GM21381 (cell line): ENCODE data around the gene RIC1.
"Not testable (repeated sequence)": the region's sequence is repeated elsewhere in the genome, so short reads cannot be mapped to it uniquely, and the experiment has no call there.

Experiments used
- ATAC-seq: cut with Tn5 transposase; IDR thresholded peaks from one replicate; pipeline ENCODE4 v1.9.1; 2021; ENCODE audit warnings: mild to moderate bottlenecking, moderate library complexity; ENCODE audit not compliant: unreplicated experiment

Gene RIC1

GRCh38 chr9:5720151-5720550, 91.2 kb downstream of the RIC1 start:
- ATAC-seq, result no peak

GRCh38 chr9:5721279-5722087, 92.6 kb downstream of the RIC1 start:
- ATAC-seq, result no peak

GRCh38 chr9:5722679-5723078, 93.8 kb downstream of the RIC1 start:
- not testable (repeated sequence) for ATAC-seq

- no peak for ATAC-seq
Observed at GRCh38 chr9:5735072-5735471, 106.2 kb downstream of the RIC1 start.

DNA sequence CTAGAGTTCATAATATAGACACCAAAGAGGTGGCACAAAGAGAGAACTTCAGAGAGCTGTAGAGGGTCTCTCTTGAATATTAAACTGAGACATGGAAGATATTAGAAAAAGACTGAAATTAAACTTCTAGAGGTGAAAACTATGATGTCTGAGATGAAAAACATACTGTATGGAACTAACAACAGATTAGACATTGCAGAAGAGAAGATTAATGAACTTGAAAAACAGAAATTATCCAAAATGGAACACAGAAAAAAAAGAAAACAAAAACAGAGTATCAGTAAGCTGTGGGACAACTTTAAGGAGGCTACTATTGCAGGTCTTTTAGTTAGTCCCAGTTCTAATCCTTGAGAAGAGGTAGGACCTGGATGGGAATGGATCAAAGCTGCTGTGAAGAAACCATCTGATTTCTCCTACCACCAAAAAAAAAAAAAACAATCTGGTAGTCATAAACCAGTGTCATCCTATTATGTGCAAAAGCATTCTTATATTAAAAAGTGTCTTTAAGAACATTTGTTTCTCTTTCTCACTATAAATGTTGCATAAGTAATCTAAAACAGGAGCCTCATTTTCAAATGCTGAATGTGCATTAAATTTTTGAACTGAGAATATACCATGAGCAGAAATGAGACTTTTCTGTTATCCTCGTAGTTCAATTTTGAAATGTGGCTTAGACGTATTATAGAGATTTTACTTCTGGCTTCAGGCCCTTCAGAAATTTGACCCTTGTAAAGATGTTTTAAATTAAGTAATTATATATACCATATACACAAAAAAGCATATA, 107.8 kb downstream of the RIC1 start:
- ATAC-seq, result no peak

- ATAC-seq, result no peak
Observed at GRCh38 chr9:5743109-5743508, 114.2 kb downstream of the RIC1 start.

DNA sequence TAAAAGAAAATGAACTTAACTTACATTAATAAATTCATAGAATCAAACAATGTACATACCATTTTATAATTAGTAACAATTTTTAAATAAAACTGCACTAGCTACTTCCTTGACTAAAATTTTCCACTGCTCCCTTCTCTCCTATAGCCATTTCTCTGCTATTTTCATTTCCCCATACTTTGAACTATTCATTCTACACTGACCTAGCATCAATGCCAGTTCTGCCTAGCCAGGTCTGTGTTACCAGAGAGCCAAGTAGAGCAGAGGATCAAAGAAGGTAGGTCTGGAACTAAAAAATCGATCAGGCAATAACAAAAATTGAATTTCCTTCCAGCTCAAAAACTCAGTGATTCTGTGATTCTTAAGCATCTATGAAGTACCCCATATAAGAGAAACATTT, 119.5 kb downstream of the RIC1 start:
- no peak for ATAC-seq

- no peak for ATAC-seq
Observed at GRCh38 chr9:5749306-5749705, 120.4 kb downstream of the RIC1 start.

DNA sequence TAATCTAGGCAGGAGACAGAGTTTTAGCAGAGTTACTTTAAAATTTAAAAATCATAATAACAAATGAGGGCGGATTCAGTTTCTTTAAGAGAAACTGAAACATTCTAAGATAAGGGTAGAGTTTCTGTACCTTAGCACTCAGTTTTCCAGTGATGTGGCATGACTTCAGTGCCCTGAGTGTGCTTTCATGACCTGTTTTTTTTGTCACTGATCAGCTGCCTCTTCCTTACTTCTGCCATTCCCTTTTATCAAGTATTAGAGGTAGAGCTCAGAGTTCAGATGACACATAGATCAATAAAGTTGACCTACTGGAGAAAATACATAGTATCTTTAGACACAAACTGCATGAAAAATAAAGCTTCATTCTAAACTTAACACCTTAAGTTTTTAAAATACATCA, 121.7 kb downstream of the RIC1 start:
- ATAC-seq, result no peak

DNA sequence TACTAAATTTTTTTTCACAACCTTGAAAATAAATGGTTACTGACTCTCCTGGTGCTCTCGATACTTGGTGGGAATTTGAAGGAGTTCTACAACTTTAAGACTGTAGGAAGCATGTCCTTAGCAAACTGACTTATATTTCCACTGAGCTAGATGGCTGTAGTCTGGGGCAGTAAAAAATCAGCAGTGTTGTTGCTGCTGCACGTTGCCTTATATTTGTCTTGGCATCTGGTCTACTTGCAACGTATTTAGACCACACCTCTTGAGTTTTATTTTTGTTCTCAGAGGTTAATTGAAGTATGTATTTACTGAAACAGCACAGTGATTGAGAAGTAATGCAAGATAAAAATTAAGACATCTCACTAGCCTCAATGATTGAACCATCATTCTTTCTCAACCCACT, 127.7 kb downstream of the RIC1 start:
- ATAC-seq, result no peak

GRCh38 chr9:5760338-5760737, 131.4 kb downstream of the RIC1 start:
- ATAC-seq, result no peak

GRCh38 chr9:5762421-5762820, 133.5 kb downstream of the RIC1 start:
- no peak for ATAC-seq

DNA sequence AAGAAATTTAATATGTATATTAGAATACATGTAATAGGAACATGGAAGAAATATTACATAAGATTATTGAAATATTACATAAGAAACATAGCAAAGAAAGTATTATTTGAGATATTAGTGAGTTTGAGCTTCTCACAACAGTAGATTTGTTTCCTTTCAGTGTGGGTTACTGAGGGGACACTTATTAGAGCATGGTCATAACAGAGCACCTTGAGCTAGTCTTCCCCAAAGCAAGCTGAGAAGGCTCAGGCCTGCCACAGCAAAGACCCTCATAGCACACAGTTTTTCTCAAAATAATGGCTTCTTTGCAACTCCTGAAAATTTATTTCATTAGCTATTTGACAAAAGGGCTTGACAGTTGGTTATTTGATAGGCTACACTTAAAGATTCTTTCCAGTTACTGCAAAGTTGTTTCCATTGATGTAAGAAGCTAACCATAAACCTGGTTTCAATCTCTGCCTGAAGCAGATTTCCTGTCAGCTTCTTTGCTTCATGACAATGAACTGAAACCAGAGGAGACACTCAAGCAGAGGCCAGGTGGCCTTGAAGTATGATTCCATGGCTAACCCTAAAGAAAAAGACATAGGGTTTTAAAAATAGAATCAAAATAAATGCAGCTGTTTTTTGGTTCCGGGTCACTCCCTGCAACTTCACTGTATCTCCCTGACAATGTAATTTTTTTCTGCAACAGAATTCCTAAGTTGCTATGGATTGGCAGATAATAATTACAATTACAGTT, 135.4 kb downstream of the RIC1 start:
- ATAC-seq, result peak; percentile 79

DNA sequence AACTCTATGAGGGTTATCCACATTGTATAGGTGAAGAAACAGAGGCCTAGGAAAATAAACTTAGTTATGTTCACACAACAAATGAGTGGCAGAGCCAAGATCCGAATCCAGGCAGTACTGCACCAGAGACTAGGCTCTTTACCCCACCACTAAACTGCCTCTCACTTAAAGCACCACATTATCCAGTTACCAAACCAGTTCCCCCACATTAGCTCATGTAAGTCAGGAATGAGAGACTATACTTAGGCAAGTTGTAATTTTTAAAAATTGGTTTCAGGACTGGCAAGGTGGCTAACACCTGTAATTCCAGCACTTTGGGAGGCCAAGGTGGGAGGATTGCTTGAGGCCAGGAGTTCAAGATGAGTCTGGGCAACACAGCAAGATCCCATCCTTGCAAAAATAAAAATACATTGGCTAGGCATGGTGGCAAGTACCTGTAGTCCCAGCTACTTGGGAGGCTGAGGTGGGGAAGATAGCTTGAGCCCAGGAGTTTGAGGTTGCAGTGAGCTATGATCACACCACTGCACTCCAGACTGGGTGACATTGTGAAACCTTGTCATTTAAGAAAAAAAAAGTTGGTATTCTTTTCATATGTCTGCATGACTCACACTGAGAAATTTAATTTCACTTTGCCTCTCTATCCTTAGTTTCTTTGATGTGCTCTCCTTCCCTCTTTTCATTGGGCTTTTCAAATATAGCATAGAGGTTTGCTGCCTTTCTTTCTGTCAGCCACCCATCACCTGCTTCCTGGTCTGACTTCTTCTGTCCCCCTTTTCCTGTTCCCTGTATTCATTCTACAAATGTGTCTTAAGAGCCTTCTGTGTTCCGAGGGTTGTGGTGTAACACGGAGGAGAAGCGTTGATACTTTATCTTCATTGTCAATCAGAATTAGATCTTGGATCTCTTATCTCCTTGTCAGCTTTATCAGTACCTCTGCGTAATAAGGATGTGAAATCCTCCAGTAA, 139.3 kb downstream of the RIC1 start:
- ATAC-seq, result peak; percentile 53

DNA sequence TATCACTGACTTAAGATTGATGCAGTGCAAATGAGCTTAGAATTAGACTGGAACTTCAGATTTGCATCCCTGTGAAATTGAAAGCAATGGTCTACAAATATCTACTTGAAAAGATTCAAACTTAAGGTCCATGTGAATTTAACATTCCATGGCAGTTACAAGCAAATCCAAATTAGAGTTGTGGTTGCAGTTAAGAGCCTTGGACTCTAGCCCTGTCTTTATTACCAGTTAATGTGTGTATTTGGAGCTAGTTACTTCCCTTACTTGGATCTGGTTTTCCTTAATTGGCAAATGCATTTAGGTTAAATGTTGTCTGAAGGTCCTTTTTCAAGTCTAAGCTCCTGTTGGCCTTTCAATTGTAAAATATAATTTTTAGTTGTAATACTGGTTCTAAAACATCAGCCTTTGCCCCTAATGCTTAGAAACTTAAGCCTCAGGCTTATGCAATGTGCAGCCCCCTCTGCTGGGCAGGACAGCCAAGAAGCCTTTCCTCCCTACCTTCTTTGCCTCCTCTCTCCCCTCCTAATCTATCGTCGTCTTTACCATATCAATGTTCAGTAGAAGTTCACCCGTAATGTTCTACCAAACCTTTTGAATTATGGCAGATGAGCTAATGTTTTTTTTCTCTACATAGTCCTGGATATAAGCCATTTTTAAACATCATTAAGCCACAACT, 144.6 kb downstream of the RIC1 start:
- no peak for ATAC-seq

DNA sequence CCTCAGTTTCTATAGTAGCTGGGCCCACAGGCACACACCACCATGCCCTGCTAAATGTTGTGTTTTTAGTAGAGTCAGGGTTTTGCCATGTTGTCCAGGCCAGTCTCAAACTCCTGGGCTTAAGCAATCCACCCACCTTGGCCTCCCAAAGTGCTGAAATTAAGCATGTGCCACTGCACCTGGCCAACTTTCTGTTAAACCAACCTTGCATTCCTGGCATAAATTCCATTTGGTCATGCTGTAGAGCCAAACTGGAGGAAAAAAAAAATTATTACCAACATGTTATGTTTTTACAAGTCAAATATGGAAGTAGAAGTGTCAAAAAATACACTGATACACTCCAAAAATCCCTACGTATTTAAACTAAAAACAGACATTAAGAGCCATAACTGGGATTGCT, 149.9 kb downstream of the RIC1 start:
- no peak for ATAC-seq

GRCh38 chr9:5779705-5780218, 150.9 kb downstream of the RIC1 start:
- not testable (repeated sequence) for ATAC-seq

GRCh38 chr9:5783420-5783819, 154.5 kb downstream of the RIC1 start:
- not testable (repeated sequence) for ATAC-seq

GRCh38 chr9:5783982-5784381, 155.1 kb downstream of the RIC1 start:
- ATAC-seq, result no peak
